HG03159 (cell line): Measurements from ENCODE around the gene HEMK1.

ENCODE experiments used
- ATAC-seq: cut with Tn5 transposase; IDR thresholded peaks from one replicate; pipeline ENCODE4 v1.9.1; 2021; ENCODE audit warnings: mild to moderate bottlenecking, moderate library complexity; ENCODE audit not compliant: unreplicated experiment

Gene HEMK1

DNA sequence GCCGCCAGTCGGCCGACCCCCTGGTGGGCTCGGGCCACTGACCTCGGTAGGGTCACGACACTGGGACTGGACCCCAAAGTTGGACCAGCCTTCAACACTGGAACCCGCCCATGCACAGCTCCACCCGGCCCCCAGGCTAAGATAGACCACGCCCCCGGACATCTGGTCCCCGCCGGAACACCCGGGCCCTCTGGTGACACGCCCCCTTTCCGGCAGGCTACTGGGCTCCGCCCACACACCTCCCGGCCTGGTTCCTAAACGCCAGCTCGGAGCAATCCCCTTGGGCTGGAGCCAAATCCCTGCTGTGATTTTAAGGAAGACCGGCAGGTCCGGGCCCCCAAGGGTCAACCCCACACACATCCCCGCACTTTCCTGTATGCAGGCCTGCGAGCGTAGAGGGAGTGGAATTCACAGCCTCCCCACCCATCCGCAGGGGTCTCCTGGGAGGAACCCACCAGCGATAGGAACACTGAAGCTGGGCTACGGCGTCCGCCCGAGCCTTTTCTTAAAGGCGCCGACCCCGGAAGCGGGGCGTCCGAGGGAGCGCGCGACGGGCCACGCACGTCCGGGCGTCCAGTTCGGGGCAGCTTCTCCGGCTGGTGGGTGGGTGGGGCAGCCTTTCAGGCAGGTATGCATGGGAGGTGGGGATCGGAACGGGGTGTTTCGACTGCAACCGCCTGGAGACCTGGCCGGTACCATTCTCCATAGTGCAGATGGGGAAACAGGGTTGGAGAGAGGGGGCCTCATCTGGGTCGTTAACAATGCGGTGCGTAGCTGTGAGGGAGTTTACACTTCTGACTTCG, at the start of gene HEMK1:
TSS of gene HEMK1 (plus strand) at position 576 of the 803 bp plus-strand sequence. CDS start 1,583 bp downstream, outside the sequence.
- ATAC-seq: peak; percentile 66

DNA sequence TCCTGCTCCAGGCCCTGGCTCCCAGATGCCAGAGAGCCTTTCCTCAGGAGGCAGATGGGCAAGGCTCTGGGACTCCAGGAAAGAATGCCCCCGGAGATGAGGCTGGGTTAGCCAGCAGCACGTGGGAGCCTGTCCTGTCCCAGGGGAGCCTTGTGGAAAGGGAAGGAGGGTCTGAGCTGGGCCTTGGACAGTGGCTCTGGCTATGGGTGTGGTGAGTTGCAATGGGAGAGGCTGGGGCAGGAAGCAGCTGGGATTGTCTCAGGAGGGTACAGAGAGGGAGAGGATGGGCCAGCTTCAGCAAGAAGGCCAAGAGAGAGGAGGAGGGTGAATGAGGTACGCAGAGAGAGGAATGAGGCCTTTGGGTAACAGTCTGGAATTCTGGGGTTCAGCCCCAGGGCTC, 48.5 kb upstream of the HEMK1 start:
- ATAC-seq: no peak

DNA sequence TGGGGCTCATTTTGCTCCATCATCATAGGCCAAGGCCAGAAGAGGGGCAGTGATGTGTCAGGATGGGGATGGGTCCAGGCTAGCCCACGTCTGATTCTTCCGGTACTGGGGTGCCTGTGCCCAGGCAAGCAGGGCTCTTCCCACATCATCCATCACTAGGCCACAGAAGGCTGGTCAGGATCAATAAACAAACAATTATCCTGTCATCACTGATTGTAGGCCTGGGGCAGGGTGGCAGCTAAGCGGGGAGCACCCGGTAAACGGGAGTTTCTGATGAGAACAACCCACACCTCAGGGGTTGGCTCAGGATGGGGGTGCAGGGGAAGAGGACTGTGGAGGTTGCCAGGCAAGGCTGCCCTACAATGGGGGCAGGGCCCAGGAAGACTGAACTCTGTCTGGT, 47.8 kb upstream of the HEMK1 start:
- ATAC-seq: no peak

DNA sequence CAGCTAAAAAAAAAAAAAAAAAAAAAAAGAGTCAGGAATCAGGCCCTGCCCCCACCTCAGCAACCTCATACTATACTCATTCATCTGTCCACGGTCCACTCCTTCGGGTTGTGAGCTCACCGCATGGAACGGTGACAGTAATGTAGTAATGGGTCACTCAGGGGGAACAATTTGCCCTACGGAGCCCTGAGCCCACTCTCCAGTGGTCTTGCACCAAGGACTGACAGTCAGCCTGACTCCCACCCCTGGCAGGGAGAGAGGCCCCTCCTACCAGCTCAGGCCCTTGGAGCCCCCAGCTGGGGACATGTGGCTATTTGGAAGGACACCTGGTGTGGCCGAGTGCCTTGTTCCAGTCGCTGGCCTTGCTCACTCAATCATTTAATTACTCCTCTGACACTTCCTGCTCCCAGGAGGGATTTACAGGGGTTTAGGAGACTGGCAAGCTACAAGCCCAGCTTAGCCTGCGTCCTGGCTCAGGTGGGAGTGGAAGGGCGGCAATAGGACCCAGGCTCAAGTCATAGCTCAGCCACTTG, 46.0 kb upstream of the HEMK1 start:
- ATAC-seq: no peak

DNA sequence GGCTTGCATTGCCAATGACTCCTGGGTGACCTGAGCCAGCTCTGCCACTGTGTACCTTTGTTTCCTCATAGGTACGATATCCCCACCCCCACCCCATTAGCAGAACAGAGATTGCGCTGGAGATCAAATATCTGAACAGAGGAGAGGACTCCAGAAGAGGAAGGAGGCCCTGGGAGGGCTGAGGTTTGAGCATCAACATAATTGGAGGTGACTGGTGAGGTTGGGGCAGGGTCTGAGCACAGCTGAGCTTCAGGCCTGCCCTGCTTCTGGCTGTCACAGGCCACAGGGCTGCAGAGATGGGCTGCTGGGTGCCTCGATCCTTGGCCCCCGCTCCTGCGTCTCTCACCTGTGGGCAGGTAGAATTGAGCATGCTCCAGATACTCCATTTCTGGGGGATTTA, 44.6 kb upstream of the HEMK1 start:
- no peak for ATAC-seq

DNA sequence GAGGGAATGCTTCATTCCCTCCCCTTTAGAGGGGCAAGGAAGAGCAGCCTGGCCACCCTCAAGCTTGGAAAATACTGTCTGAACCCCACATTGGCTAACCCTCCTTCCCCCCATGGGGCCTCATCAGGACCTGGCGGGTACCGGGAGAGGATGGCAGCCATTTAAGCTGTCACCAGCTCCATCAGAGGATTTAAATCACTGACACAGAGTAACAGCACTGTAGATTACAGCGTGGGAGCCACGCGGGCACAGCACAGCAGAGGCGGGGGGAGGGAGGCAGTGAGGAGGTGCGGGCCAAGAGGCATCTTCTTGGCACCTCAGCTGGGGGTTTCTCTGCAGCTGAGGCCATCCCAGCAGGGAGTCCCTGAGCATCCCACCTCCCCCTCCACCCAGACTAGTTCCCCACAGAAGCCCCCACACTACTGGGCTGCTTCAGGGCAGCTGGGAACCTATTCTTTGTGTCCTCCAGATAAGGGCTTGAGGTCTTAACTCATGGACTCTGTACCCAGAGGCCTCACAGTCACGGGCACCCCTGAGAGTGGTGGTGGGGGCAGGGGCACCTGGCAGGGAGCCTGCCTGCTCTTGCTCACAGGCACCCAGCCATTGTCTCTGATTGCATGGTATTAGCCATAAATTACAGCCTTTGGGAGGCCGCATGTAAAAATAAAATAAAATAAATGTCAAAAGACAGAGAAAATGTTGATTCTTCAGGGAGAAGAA, 44.0 kb upstream of the HEMK1 start:
- ATAC-seq: no peak

- ATAC-seq: no peak
Observed at GRCh38 chr3:50525987-50526386, 43.3 kb upstream of the HEMK1 start.

GRCh38 chr3:50530001-50530970, 39.0 kb upstream of the HEMK1 start:
- no peak for ATAC-seq

GRCh38 chr3:50531201-50531600, 38.1 kb upstream of the HEMK1 start:
- ATAC-seq: no peak

DNA sequence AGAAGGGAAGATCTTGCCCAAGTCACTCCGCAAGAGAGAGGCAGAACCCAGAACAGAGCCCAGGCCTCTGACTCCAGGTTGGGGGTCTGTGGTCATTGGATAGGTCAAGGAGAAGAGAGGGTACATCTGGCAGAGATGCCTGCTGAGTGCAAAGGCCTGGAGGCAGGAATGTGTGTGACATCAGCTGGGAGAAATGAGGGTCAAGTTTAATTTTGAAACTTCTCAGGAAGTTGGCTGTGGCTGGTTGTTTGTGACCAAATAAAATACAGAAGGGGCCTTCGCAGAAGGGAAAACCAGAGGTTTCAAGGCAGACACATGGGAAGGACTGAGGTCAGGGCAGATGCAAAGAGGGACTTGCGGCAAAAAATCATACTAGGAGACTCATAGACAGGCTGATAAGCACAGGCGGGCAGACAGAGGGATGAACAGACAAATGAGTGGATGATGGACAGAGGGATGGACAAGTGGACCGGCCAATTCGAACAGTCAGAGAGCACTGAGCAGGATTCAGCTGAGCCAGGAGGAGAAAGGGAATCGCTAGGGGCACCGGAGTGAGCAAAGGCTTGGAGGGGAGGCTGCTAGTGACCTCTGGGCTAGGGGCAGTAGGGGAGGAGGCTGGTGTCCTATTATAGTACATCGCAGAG, 37.1 kb upstream of the HEMK1 start:
- no peak for ATAC-seq

- ATAC-seq: no peak
Observed at GRCh38 chr3:50533316-50533715, 36.0 kb upstream of the HEMK1 start.

DNA sequence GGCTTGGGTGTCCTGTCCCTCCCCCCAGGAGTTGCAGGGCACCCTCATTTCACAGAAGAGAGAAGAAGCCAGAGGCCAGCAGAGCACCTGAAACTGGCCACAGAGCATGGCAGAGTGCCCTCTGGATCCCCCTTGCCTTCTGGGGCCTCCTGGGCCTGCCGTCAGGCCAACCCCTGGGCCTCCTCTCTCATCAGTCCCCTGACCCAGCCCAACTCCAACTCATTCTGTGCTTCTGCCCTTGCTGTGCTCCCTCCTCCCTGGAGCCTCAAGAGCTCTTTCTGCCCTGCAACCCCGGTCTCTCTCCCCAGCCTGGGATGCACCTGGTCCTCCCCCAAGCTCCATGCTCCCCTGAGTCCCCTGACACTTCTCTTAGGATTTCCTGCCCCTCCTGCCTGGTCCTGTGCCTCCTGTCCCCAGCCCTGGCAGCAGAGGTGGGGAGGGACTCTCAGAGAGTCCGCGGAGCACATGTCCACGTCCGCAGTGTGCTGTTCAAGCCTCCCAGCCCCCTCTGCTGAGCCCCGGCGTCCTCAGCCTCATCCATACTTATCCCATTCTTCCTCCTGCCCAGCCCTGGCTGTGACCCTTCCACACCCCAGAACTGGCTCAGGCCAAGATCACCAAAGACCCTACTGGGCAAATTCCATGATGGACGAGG, 35.4 kb upstream of the HEMK1 start:
- ATAC-seq: no peak

- no peak for ATAC-seq
Observed at GRCh38 chr3:50534681-50535330, 34.5 kb upstream of the HEMK1 start.

DNA sequence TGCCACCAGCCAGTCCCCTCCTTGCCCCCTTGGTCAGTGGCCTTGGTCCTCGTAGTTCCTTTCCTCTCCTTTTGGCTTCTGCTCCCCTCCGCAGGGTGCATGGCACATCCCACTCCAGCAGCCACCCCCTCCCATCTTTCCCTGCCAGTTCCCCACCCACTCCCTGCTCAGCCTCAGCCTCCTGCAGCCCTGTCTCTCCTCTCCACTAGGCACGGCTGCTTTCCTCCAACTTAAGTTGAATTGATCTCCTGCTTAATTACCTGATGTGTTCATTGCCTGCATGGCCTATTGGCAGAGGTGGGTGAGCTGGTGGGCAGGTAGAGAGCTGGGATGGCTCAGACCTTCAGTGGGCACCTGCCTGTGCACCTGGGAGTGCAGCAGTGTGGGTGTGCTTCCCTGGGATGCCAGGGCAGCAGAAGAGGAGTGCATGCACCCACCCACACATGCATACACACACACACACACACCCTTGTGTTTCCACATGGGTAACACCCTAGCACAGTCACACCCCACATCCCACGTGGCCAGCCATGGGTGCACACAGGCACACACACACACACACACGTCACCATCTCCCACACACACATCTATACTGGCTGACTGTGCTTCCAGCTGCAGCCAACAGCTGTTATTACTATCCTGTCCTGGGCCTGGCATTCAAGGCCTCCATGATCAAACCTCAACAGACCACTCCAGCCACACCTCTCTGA, 32.7 kb upstream of the HEMK1 start:
- no peak for ATAC-seq

GRCh38 chr3:50537421-50538129, 31.7 kb upstream of the HEMK1 start:
- no peak for ATAC-seq

- no peak for ATAC-seq
Observed at GRCh38 chr3:50539356-50540286, 29.7 kb upstream of the HEMK1 start.
